Astrocyte of the spinal cord (primary cell): Measurements from ENCODE around the gene IFI44L.

Source experiments
- DNase-seq: peaks from one replicate; pipeline ENCODE4 v3.0.0; 2011; ENCODE audit warnings: low read depth, low spot score
- H3K4me3 ChIP-seq: 2 replicates; pipeline ENCODE4 v1.5.1; 2011; ENCODE audit warnings: low read depth, mild to moderate bottlenecking, low read length, moderate library complexity
- in situ Hi-C: cut with HindIII; loops from 2 replicates; pipeline ENCODE4 v1.10.0; 2017; ENCODE audit warnings: low sequenced_read_pairs
- TF ChIP-seq, protein P1 (sequence below): IDR thresholded peaks from 2 replicates; pipeline ENCODE4 v1.5.1; 2012; ENCODE audit warnings: low read depth, mild to moderate bottlenecking, low read length, inconsistent platforms

IFI44L gene

DNA sequence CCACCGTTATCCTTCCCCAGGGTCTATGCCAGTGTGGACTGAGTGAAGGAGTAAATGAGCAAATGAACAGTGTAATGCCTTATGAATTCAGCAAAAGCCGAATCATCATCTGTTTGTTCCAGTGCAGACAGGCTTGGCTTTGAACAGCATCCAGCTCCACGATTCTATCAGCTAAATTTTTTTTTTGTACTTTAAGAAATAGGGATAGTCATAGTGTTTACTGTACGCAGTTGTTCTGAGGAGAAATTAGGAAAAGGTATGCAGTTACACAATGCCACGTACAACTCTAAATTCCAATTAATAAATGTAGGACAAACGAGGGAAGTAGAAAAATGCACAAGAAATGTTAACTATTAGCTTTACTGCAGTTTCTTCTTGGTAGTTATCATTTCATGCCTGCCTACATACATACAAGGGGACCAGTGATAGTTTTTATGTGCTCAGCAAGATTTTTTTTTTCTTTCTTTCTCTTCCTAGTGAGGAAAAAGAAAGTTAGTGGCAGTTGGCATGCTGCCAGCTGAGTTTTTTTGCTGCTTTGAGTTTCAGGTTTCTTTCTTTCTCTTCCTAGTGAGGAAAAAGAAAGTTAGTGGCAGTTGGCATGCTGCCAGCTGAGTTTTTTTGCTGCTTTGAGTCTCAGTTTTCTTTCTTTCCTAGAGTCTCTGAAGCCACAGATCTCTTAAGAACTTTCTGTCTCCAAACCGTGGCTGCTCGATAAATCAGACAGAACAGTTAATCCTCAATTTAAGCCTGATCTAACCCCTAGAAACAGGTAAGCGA lies at the start of gene IFI44L:
Gene IFI44L (plus strand): TSS at position 646 of the 777 bp plus-strand sequence. CDS start 7,468 bp downstream, outside the sequence.
- TF ChIP-seq, protein P1, sequence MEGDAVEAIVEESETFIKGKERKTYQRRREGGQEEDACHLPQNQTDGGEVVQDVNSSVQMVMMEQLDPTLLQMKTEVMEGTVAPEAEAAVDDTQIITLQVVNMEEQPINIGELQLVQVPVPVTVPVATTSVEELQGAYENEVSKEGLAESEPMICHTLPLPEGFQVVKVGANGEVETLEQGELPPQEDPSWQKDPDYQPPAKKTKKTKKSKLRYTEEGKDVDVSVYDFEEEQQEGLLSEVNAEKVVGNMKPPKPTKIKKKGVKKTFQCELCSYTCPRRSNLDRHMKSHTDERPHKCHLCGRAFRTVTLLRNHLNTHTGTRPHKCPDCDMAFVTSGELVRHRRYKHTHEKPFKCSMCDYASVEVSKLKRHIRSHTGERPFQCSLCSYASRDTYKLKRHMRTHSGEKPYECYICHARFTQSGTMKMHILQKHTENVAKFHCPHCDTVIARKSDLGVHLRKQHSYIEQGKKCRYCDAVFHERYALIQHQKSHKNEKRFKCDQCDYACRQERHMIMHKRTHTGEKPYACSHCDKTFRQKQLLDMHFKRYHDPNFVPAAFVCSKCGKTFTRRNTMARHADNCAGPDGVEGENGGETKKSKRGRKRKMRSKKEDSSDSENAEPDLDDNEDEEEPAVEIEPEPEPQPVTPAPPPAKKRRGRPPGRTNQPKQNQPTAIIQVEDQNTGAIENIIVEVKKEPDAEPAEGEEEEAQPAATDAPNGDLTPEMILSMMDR = no peak
- in situ Hi-C loops = no loop called here
- DNase-seq = peak; percentile 80
- H3K4me3 ChIP-seq = peak within 1 kb of the TSS; percentile 33

DNA sequence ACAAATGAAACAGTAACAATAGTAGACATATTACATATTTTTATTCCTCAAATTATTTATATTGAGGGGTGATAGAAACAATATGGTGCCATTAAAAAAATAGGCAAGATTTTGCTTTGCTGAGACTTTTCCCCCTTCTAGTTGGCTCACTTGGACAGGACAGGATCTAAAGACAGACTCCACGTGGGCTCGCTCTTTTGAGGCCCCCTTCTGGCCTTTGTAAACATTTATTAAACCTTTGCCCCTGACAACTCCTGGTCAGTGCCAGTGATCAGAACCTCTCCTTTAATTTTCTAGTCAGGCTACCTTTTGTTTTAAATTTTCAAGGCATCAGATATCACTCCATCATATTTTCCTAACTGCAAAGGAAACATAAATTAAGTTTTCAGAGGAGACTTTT lies 49.7 kb upstream of the IFI44L start:
- no peak for DNase-seq
- TF ChIP-seq, protein P1 = no peak
- in situ Hi-C loops = no loop called here
- H3K4me3 ChIP-seq = no peak overlapping the region

DNA sequence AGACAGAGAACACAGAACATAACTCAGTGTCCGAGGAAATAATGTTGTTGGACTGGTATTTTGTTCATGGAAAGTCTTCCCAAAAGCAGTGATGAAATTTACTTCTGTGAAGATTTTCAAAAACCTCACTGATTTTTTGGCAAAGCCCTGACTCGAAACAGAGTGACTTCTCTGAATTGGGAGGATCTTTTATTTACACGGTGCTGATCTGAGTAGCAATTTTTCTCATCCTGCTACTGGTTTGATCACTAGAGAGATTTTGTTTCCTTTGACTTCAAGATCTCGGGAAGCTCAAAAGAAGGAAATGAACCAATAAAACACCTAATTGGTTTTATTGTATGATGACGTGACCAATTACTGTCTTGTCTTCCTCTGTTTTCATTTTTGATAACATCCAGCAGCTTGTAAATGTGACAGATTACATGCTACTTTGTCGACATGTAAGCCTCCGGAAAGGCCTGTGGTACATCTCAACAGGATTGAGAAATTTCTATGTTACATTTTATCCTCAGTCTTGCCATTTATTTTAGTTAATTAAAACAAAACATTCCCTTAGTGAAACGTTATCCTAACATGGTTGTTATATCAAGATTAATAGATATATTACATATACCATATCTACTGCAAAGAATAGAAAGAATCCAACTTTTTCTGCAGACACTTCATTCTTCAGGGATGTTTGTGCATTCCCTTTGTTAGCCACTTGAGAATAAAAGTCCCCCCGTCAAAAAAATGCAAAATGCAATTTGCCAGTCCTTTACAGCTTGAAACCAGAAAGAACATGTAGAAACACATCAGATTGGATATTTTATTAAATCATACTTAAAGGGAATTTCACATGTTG lies 42.8 kb upstream of the IFI44L start:
- in situ Hi-C loops = no loop called here
- TF ChIP-seq, protein P1 = no peak
- H3K4me3 ChIP-seq = no peak overlapping the region
- no peak for DNase-seq

DNA sequence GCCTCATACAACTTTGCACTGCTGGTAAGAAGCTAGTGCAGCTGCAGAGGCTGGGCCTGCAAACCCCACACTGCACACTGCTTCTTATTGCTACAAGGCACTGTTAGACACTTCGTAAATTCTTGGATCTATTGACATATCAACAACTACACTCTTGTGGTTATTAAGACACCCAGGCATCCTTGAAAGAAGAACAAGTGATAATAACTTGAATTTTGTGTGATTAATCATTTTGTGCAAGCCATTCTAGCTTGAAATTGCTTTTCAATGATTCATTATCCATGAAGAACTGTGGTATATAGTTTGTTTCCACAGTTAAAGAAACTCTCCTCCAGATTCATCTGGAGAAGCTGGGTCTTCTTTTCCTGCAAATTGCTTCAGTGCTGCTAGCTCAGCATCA lies 33.7 kb upstream of the IFI44L start:
- no peak overlapping the region for H3K4me3 ChIP-seq
- DNase-seq = peak; percentile 26
- in situ Hi-C loops = no loop called here
- TF ChIP-seq, protein P1 = no peak

DNA sequence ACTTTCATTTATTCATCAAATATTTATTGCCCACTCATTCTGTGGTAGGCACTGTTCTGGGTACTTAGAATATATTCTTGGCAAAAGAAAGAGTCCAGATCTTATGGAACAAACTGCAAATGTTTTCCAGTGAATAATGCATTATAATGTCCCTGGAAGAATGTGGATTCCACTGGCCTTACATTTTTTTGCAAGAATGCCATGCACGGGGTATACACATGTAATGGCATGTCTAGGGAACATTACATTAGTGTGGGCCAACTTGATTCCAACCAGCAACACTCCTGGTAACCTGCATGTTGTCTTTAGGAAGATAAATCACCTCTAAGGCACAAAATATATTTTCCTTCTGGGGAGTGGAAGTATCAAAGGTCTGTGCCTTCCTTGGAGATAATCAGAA lies 33.0 kb upstream of the IFI44L start:
- no peak for DNase-seq
- TF ChIP-seq, protein P1 = no peak
- in situ Hi-C loops = no loop called here

DNA sequence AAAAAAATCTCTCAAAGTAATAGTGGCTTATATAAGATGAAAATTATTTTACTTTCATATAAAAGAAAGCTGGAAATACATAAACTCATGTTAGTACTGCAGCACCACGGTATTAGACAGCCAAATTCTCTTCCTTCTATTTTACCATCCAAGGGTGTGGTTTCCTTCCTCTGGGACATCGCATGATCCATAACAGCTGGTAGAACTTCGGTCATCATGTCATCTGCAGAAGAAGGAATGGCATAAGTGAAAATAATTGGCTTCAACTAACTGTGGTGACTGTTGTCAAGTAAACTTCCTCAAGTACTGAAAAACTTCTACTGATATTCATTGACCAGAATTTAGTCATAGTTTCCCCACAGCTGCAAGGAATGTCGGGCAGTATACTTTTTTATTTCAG lies 28.3 kb upstream of the IFI44L start:
- TF ChIP-seq, protein P1 = no peak
- H3K4me3 ChIP-seq = no peak overlapping the region
- in situ Hi-C loops = no loop called here
- DNase-seq = no peak

More for the DNA sequence above, 33.0 kb upstream of the IFI44L start:
- no peak overlapping the region for H3K4me3 ChIP-seq
